Nucleus accumbens (tissue), 56 donors: ENCODE measurements around the gene DHRS3.
A peak's percentile ranks its signal among the peaks of the same experiment; 100 is the strongest.

Experiments used
- DNase-seq, 56 donors: peaks; one replicate each; lab custom pipeline; 2025; lab: John Stamatoyannopoulos, UW

Gene DHRS3

GRCh38 chr1:12618965-12619791 lies 1.2 kb upstream of the DHRS3 start:
- peak in 30 of 56 donors; percentile 20 to 62 (median 36) for DNase-seq

DNA sequence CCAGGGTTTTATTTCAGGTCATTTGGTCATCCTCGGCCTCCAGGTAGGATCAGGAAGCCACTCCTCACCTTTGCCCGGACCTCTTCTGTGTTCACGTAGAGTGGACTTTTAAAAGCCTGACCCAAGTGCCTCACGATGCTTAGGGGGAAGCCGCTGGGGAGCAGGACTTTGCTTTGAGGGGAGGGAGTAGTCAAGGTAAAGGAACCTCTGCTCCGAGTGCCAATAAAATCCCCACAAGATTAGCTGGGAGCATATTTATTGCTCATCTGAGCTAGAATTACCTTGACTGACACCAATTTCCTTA lies 603 bp upstream of the DHRS3 start:
- peak in 1 of 56 donors; percentile 52 for DNase-seq

- no peak for DNase-seq
Observed at GRCh38 chr1:12617511-12617900, 504 bp downstream of the DHRS3 start.

- peak in 6 of 56 donors; percentile 17 to 50 (median 39) for DNase-seq
Observed at GRCh38 chr1:12616709-12617373, 1.2 kb downstream of the DHRS3 start.

DNA sequence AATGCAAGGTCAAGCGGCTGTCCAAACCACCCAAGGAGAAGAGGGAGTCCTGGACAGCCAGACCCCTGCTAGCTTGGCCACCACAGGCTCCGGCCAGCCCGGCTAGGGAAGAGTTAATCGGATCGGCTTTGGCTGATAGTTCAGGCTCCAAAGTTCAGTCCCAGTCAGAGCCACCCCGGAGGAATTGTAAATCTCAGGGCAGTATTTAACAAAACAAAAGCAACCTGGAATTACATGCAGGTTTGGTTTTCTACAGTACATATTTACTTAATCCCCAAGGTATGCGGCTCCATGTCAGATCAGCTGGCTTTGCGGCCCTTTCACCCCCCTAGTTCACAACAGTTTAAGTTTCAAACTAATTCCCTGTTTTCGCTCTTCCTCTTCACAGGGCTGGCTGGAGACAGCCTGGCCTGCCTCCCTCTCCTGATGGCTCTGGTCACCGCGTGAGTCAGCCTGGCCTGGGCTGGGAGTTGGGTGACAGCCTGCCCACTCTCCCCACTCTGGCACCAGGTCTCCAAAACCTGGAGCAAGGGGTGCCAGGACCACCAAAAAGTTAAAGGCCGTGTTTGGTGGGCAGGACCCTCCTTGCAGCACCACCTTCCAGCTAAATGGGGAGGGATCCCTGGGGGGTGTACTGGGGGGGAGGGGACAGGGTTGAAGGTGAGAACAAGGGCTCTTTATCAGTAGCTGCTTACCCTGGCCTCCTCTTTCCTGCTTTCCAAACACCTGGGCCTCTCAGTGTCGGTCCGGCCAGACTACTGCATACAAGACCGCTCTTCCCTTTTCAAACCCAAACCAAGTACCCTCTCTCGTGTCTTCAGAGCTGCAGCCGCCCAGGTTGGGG lies 1.9 kb downstream of the DHRS3 start:
- peak in 11 of 56 donors; percentile 11 to 60 (median 38) for DNase-seq

GRCh38 chr1:12615159-12615864 lies 2.7 kb downstream of the DHRS3 start:
- DNase-seq: peak in 23 of 56 donors; percentile 14 to 74 (median 41)

DNA sequence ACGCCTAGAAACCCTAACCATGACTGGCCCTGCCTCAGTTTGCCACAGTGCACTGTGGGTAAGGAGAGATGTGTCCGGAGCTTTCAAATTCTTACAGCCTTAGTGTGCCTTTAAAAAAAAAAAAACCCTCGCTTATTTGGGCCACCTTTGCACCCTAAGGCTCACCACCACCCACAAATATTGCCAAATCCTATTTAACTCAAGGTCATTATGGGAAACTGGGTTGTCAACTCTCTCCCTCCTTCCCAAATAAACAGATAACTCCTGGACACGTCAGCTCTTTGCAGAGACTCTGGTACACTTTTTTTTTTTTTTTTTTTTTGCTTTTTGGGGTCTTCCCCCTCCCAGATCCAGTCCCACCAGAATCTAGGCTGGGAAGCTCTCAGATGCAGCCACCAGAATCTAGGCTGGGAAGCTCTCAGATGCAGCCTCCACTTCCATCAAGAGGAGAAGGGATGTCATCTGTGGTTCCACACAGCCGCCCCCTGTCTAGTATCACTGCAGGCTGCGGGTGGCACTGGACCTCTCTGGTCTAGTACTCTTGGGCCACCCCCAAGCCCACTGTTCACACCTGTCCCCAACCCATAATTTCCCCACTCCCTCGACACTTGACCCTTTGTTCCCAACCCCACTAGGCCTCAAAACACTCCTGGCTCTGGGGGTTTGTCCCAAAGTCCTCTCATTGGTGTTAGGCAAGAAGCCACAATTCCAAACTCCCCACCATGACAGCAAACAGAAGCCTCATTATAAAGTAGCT lies 3.4 kb downstream of the DHRS3 start:
- peak in 2 of 56 donors; percentile 32 to 55 for DNase-seq

- DNase-seq: no peak
Observed at GRCh38 chr1:12613180-12613579, 4.8 kb downstream of the DHRS3 start.

DNA sequence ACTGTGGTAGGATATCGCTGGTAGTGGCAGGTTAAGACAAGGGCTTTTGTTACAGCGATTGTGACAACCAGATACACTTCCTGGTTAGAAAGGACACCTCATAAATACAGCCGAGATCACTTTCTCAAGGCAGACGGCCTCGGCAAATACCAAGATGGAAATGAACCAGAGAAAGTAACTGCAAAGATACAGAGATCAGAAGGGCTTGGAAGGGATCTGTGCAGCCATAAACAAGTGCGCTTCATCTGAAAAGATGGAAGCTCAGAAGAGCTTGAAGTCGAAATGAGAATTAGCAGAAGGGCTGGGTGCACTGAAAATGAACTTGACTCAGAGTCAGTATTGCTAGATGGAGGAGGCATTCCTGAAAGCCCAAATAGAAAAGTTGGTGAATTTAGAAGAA lies 7.1 kb downstream of the DHRS3 start:
- no peak for DNase-seq

DNA sequence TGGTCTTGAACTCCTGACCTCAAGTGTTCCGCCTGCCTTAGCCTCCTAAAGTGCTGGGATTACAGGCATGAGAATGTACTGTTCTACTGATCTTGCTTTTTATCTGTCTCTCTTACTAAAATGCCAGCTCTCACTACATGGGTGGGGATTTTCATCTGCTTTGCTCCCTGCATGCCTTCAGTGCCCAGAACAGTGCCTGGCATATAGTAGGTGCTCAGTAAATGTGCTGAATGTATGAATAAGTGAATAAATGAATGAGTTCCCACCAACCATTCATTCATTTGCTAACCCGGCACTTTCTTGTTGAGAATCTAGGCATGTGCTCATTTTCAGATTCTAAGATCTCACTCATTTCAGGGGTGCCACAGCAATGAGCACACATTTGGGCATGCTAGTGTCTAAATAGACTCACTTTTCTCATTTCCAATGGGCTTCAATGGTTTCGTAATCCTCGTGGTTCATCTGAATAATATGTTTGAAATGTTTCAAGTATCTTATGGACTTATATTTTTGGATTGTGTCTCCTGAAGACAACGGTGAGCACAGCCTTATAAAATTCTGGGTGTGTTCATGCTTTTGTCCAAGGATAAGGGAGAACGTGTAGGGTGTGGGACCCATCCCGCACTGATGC lies 7.6 kb downstream of the DHRS3 start:
- DNase-seq: no peak

DNA sequence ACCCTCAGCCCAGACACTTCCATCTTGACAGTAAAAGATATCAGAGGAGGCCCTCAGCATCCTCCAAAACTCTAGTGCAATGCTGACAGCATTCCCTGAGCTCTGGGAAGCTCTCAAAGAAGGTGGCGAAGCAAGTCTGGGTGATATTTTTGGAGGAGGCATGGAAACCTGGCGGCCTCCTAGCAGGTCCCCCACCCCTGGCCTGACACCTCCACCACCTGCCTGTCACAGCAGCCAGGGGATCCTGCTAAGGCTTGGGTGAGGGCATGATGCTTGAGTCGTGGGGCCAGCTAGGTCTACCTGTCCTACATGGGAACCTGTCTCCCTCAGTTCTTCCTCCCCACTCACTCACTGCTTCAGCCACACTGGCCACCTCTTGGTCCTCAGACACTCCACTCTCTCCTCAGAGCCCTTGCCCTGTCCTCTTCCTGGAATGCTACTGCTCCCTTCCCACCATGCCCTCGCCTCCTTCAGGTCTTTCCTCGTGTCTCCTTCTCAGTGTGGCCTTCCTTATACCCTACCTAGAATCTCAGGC lies 8.5 kb downstream of the DHRS3 start:
- DNase-seq: no peak

GRCh38 chr1:12608311-12608957 lies 9.6 kb downstream of the DHRS3 start:
- DNase-seq: no peak

DNA sequence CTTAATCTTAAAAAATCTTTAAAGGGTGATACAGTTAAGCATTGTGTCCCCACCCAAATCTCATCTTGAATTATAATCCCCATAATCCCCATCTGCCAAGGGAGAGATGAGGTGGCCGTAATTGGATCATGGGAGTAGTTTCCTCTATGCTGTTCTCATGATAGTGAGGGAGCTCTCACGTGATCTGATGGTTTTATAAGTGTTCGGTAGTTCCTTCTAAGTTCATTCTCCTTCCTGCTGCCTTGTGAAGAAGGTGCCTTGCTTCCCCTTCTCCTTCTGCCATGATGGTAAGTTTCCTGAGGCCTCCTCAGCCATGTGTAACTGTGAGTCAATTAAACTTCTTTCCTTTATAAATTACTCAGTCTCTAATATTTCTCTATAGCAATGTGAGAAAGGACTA lies 10.7 kb downstream of the DHRS3 start:
- no peak for DNase-seq

GRCh38 chr1:12604986-12605385 lies 13.0 kb downstream of the DHRS3 start:
- no peak for DNase-seq

GRCh38 chr1:12604114-12604874 lies 13.7 kb downstream of the DHRS3 start:
- no peak for DNase-seq

DNA sequence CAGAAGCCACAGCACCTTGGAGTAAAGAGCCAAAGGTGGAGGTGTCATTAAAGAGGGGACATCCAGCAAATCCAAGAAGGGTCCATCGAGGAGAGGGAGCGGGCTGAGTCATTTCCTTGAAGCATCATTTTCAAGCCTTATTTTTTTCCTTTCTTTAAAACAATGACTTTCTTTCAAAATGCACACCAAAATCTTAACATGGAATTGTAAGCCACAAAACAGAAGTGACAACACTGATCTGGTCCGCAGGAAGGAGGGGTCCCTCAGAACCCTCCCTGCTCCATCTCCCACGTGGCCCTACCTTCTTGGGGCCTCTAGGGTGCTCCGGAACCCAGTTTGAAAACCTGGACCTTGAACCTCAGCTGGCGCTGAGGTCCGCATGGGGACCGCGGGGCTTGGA lies 14.8 kb downstream of the DHRS3 start:
- no peak for DNase-seq

GRCh38 chr1:12602659-12603024 lies 15.4 kb downstream of the DHRS3 start:
- no peak for DNase-seq
